GM21526 (cell line): ENCODE measurements around the gene PREX1.

Source experiments
- ATAC-seq: cut with Tn5 transposase; IDR thresholded peaks from one replicate; pipeline ENCODE4 v1.9.1; 2021; ENCODE audit warnings: moderate library complexity; ENCODE audit not compliant: unreplicated experiment, low FRiP score

PREX1 gene

DNA sequence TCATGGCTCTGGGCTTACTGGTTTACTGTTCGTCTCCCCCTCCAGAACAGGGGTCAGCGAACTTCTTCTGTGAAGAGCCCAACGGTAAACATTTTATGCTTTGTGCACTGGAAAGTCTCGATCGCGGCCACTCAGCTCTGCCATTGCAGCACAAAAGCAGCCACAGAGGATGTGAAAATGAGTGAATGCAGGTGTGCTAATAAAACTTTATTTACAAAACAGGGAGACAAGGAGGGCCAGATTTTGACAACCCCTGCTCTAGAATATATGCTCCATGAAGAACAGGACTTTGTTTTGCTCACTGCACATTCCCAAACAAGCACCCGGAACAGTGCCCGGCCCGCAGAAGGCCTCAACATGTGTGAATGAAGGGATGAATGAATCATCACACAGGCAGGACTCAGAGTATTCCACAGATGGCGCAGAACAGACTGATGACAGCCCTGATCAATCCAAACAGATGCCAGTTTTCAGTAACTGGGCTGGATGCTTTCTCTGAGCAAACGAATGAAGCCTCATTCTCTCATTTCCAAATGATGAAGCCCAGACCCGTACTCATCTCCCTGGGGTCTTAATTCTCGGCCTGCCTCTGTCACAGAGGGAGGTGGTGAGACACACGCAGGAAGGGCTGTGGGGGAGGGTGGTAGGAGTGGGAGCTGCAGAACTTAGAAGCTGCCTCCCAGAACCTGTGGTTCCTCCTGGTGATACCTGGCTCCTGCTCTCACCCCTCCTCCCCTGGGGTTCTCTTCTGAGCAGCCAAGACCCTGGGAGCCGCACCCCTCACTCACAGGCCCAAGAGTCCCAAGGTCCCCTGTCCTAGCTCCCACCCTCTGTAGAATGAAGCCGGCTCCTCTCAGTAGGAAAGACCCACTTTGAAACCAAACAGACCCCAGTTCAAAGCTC, 196.4 kb downstream of the PREX1 start:
- ATAC-seq, result no peak

DNA sequence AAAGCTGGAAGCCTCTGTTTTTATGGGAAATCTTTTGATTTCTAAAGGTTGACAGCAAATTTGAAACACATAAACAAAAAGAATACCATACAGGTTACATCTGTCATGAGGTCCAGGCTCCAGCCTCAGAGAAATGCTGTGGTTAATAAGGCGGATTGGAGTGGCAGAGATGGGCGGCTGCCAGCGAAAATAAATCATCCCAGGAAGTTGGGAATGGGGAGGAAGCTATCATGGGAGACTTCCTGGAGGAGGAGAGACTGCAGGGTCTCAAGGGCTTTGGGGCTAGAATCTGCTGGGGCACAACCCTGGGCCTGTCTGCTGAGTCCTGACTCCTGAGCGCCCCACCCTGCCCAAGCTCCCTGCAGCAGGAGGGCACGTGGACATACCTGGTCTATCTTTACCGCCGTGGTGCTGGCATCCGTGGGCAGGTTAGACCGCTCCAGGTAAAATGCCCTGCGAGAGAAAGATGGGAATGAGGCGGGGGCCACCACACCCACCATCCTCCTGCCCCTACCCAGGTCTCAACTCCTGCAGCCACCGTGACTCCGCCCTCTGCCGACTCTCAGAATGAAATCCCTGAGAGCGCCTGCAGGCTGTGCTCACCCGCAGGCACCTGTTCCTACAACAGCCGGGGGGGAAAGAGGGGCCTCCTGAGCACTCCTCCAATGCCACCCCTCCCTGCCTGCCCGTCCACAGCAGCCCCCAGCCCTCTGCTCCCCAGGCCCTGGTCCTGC, 197.3 kb downstream of the PREX1 start:
- no peak for ATAC-seq

DNA sequence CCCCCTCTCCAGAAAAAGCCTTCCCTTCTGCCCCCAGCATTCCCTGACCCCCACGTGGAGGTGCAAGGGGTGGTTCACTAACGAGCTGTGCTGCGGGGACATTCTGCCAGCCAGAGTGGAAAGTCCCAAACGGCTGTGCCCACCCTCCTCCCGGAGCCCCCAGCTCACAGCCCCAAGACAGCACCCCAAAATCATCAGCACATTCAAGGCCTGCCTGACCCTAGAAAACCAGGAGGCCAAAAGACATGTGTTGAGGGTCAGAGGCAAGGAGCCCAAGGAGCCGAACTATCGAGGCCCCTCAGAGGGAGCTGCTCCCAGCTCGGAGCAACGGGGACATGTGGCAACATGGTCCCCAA, 197.9 kb downstream of the PREX1 start:
- ATAC-seq, result no peak

DNA sequence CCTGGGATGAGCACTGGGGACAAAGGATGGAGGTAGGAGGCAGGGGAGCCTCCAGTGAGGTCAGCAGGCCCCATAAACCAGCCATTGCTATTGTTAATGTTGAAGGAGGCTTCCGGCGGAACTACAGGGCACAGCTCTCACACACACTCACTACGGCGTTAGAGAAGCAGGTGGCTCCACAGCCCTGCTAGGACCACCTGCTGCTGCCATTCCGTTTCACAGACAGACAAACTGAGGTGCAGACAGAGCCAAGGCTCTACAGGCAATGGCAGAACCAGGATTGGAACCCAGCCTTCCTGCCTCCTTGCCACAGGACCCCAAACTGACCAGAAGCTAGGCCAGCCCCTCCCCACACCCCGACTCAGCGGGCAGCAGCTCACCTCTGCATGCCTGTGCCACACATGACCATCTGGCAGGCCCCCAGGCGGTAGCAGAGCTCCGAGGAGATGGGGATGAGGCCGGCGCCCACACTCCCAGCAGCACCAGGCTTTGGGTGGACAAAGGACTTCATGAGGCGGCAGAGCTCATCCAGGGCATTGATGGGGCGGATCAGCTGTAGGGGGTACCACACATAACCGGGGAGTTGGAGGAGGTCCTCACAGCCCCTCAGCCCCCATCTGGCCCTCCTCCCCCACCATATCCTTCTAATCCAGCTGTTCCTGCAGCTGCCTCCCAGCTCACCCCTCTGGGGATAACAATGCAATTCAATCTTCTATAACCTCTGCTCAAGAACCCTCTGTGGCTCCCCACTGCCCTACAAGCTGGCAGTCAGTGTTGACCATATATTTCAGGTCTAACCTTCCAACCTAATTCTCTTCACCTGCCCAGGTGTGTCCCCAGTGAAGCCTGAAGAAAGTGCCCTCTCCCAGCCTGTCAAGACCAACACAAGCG, 198.5 kb downstream of the PREX1 start:
- ATAC-seq, result no peak

DNA sequence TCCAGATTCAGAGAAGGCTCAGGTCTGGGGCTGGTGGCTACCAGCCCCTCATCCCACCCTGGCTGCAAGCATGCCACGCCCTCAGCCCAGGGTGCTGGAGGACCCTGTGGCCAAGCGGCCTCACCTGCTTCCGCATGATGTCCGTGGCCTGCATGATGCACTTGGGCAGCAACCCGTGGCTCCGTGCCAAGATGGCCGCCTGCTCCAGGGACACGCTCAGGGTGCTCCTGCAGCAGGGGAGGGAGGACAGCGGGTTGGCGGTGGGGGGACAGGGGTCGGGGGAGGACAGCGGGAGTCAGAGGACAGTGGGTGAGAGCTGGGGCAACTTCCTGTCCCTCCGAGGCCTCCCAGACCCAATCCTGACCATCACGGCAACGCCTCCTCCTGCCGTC, 200.1 kb downstream of the PREX1 start:
- no peak for ATAC-seq

DNA sequence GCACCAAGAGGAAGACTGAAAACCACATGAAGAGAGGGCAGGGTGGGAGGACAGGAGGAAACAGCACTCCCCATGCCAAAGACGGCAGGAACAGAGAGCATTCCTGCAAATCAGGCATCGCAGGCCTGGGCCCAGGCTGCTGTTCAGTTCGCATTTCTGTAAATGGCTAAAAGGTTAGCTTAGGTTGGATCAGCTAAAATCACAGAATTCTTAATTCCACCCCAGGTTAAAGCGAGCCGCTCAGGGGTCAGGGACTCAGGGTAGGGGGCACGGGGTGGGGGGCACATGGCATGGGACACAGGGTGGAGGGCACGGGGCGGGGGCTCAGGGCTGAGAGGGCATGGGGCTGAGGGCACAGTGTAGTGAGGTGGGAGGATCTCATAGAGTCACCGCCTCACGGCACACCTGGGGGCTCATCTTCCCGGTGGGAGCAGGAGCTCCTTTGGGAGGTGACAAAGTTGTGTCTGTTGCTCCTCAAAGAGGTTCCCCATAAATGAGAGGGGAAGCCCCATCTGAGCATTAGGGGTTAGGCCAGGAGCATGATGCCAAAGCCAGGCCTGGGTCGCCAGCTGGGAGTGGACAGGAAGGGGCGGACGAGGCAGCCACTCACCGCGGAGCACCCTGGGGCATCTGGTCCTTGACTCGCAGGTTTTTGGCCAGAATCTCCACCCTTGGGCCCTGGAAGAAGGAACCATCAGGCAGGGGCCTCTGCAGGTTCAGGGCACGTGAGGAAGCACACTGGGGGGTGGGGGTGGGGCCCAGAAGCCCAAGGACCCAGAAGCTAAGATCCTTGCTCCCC, 200.7 kb downstream of the PREX1 start:
- ATAC-seq, result no peak

DNA sequence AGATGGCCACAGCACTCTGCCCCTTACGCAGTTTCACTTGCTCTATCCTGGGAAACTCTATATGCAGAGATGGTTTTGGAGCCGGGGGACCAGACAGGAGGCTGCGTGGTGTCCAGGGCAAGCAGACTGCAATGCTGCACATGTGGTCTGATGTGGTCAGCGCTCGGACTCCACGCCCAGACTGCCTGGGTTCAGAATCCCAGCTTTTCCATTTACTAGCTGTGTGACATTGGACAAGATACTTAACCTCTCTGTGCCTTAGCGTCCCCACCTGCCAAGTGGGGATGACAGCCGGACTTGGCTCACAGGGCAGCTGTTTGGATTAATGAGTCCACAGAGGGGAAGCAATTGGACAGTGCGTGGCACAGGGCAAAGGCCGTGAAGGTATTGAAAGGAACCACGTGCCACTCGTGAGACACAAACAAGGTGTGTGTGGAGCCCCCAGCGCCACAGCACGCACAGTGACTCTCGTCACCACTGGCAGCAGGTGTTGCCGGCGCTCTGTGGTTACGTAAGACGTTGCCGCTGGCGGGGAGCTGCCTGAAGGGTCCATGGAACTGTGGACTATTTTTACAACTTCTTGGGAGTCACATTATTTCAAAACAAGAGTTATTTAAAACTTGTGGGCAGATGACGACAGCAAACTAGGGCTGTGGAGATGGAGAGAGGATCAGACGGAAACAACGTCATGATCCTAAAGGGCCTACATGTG, 201.4 kb downstream of the PREX1 start:
- no peak for ATAC-seq

DNA sequence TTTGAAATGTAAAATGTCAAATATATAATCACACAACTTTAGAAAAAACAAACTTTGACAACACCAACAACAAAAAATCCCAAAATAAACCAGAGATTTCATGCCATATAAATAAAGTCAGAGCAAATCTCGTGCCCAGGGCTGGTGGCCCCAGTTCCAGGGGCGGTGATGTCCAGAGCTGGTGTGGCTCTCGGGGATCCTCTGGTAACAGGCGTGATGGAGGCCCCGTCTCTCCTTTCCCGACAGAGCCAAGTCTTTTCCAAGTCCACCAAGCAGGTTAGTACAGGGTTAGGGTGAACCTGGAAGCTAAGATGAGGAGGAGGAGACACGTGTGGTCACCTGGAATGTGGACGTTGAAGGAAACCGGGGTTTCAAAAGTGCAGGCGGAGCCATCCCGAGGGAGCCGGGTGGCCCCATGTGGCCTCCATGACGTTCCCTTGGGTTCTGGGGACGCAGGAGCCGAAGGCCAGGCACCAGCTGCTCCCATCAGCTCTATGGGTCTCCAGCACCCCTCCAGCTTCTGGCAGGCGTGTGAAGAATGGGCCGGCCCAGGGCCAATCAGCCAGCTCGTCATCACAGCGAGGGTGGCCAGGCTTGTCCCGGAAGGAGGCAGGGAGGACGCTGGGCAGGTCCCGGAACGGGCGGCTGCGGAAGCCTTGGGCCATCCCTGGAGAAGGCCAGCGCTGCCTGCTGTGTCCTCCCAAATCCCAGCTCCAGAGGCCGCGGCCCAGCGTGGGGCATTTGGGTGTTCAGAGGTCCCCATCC, 202.5 kb downstream of the PREX1 start:
- ATAC-seq, result no peak

DNA sequence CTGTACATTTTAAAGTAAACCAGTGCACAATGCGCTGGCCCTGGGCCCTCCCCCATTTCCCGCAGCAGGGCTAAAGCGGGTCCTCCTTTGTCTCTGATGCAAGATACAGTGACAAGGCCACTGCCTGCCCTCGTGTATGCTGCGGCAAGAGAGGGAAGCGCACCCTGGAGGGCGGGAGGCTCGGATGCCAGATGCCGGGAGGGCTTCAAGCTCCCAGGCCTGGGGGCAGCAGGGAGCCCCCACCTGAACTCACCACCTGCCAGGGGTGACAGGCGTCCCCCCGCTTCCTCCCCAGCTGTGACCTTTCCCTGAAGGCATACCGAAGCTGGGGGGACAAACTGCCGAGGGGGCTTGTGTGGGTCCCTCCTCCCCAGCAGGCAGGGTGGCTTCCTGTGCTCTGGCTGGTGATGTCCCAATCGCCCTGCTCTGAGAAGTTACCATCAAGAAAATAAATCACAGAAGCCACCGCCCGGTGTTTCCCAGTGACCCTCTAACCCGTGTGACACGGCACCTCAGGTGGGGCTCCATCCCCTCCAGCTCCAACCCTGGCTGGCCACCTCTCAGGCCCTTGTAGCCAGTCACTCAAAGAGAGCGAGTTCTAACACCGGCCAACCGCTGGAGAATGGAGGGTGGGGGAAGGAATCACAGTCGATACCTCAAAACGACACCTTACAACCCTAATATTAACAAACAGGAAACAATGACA, 203.3 kb downstream of the PREX1 start:
- no peak for ATAC-seq

DNA sequence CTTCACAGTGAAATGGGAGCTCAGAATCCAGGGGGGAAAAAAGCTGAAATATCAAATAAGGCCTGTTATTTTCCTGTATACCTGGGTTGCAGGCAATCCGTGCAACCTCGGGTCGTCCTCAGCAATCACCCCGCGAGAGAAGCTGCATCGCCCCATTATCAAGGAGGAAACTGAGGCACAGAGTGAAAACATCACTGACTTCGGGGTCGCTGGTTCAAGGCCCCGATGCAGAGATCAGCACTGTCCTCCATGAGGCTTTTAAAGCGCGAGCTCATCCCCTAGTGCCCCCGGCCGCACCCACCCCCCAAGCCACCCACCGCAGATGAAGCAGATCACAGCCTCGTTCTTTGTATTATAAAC, 203.9 kb downstream of the PREX1 start:
- no peak for ATAC-seq

DNA sequence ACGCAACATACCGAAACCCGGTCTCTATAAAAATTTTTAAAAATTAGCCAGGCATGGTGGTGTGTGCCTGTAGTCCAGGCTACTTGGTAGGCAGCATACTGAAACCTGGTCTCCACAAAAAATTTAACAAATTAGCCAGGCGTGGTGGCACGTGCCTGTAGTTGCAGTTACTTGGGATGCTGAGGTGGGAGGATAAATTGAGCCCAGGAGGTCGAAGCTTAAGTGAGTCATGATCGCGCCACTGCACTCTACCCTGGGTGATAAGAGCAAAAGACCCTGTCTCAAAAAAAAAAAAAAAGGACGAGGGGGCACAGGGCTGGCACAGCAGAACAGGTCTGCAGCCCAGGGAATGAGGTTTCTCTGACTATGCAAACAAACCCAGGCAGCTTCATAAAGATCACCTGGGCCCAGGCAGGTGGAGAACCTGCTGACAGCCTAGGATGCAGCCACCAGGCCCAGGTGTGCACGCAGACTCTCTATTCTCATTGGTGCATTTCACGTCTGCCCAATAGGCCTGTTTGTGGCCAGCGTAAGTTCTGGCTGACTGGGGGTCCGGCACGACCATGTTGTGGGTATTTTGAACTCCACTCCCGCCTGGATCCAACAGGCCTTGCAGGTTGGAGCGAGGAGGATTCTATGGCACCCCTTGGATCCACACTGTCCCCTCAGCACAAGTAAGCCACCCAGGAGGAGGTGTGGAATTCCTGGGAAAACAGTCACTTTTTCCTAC, 204.5 kb downstream of the PREX1 start:
- no peak for ATAC-seq

DNA sequence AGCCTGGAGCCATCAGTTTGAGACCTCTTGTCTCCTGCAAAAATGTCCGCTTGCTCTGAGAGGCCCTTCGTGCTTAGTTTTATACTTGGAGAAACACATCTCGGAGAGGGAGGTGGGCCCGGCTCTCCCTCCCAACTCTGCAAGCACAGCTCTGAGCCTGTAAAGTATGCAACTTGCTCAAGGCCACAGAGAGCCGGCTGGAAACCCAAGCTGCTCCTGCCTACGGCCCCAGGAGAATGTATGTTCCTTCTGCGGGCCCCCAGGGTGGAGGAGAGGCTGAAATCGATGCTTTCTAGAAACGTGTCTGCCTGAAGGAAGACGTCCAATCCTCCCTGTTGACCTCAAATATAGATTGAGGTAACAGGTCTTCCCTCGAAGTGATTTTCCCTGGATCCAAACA, 205.4 kb downstream of the PREX1 start:
- no peak for ATAC-seq

DNA sequence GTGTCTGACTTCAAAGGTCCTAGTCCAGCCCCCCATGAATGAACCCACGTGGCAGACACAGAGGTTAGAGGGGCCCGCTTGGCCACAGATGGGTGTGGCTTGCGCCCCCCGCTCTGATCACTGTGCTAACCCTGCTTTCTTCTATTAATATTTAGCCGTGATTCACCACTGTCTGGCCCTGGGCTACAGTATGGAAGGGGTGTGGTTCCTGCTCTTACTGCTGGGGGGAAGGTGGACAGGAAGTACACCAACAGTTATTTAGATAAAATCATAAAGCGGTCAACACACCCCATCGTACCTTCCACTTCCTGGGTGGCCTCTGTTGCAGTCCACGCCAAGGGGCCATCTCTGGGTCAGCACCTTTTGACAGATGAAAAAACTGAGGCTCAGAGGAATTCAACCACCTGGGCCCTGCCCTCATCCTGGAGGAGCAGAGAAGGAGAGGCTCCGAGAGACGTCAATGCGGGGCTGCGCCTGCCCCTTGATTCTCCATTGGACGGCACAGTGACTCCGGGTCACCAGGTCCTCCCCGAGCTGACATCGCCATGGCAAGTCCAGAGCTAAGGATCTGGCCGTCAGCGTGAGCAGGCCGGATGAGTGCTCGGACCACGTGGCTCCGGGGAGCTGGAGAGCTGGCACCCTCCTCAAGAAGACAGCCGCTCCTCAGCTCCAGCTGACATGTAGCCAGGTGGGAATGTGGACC, 206.3 kb downstream of the PREX1 start:
- ATAC-seq, result no peak

DNA sequence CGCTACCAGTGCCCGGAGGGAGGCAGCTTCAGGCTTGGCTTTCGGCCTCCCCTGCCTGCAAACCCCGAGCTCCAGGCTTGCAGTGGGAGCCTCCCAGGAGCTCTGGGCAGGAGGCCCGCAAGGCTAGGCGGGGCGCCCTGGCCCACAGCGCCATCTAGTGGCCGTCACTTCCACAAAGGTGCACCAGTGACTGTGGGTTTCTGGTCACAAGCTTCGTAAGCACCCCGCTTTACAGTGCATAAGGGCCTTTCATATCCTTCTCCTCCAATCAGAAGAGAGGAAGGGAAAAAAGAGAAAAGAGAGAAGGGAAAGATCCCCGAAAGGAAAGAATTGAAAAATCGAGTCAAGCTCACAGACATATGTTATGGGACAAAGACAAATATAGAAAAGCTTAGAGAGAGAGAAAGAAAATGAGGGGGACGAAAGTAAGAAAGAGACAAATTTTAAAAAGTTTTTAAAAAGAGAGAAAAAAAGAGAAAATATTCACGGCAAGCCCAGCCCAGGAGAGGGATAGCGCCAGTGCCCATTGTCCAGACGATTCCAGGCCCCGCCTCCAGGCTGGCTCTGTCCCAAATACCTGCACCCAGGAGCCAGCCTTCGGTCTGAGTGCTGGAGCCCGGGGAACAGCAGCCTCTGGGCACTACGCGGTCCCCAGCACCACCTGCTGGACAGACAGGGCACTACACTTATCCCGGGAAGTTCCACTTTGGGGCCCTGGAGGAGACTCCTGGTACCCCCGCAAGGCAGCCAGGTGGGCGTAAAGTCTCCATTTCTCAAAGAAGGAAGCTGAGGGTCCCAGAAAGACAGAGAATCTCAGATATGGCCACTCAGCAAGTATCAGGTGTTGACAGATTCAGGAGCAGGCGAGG, 207.1 kb downstream of the PREX1 start:
- no peak for ATAC-seq

DNA sequence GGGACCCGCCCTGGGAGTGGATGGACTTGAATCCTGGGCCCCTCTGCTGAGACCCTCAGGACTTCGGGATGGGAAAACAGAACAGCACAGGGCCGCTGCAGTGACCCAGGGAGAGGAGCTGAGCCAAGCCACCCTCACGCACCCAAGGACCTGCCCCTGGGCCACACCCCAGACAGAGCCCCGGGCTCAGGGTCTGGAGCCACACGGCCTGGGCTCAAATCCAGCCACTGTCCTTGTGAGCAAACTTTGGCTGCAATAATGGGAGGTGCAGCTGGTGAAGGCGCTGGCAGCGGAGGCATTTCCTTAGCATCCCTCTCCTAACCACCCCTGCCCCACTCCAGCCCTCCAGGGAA, 207.7 kb downstream of the PREX1 start:
- ATAC-seq, result no peak
